ENCODE results near the gene FRS3. TPM values are rescaled to one million over a fixed set of nuclear protein-coding genes. Genes with fewer than 3 reads are reported as not detected.

The FRS3 gene
- total RNA-seq, 1 experiment from 2014 or later: 4.3 TPM

DNA sequence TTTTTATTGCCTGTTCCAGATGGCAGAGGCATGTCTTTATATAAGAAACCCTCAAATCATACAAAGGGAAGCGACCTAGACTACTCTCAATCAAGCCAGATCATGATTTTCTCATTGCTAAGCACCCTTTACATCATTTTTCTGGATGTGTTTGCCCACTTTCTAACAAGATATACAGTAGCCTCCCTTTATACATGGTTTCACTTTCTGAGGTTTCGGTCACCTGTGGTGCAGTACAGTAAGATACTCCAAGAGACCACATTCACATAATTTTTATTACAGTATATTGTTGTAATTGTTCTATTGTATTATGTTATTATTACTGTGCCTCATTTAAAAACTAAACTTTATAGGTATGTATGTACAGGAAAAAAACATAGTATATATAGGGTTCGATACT is 31.4 kb upstream of the FRS3 start:
- H3K27ac ChIP-seq (ENCODE audit: low read length): no peak overlapping the region
- H3F3A ChIP-seq (ENCODE audit: low read length, unreplicated experiment): no peaks in the 10 kb centered on the region
- no peaks in the 10 kb centered on the region for H3K27me3 ChIP-seq (ENCODE audit: low read length)
- TF ChIP-seq, protein P1, sequence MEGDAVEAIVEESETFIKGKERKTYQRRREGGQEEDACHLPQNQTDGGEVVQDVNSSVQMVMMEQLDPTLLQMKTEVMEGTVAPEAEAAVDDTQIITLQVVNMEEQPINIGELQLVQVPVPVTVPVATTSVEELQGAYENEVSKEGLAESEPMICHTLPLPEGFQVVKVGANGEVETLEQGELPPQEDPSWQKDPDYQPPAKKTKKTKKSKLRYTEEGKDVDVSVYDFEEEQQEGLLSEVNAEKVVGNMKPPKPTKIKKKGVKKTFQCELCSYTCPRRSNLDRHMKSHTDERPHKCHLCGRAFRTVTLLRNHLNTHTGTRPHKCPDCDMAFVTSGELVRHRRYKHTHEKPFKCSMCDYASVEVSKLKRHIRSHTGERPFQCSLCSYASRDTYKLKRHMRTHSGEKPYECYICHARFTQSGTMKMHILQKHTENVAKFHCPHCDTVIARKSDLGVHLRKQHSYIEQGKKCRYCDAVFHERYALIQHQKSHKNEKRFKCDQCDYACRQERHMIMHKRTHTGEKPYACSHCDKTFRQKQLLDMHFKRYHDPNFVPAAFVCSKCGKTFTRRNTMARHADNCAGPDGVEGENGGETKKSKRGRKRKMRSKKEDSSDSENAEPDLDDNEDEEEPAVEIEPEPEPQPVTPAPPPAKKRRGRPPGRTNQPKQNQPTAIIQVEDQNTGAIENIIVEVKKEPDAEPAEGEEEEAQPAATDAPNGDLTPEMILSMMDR (conservative IDR thresholded peaks at IDR 0.05; ENCODE audit: low read depth, low read length): no peak
- no peak for TF ChIP-seq EZH2phosphoT487 (IDR thresholded peaks at IDR 0.05; ENCODE audit: borderline replicate concordance, low read length)
- TF ChIP-seq EZH2 (IDR thresholded peaks at IDR 0.05; ENCODE audit: low read length, unreplicated experiment): no peak
- no peaks in the 10 kb centered on the region for H3K4me1 ChIP-seq (ENCODE audit: insufficient read depth, low read length)
- no TSS peak for BruUV-seq (replicated peaks)
- no peaks in the 10 kb centered on the region for H3K9me3 ChIP-seq (ENCODE audit: low read length)
- CTCF ChIA-PET: no interaction called here
- no peak overlapping the region for H3K4me3 ChIP-seq (ENCODE audit: low read length)
- no peaks in the 10 kb centered on the region for H3K79me2 ChIP-seq (ENCODE audit: low read length)
- H3K9ac ChIP-seq (ENCODE audit: low read length): no peak overlapping the region
- H3K9me2 ChIP-seq (replicated peaks; ENCODE audit: low read length): no peaks in the 10 kb centered on the region
- H3K36me3 ChIP-seq (ENCODE audit: low read depth, low read length): no peaks in the 10 kb centered on the region
- H4K20me1 ChIP-seq (ENCODE audit: low read length): no peaks in the 10 kb centered on the region
- no peak for ATAC-seq
- intact Hi-C loops (cut with micrococcal nuclease): no loop called here
- H3K4me2 ChIP-seq (ENCODE audit: low read length): no peak overlapping the region
- DNase-seq: no peak
- POLR2A ChIA-PET (ENCODE audit: unreplicated experiment): no interaction called here
- H2AFZ ChIP-seq (ENCODE audit: low read length): no peak overlapping the region

DNA sequence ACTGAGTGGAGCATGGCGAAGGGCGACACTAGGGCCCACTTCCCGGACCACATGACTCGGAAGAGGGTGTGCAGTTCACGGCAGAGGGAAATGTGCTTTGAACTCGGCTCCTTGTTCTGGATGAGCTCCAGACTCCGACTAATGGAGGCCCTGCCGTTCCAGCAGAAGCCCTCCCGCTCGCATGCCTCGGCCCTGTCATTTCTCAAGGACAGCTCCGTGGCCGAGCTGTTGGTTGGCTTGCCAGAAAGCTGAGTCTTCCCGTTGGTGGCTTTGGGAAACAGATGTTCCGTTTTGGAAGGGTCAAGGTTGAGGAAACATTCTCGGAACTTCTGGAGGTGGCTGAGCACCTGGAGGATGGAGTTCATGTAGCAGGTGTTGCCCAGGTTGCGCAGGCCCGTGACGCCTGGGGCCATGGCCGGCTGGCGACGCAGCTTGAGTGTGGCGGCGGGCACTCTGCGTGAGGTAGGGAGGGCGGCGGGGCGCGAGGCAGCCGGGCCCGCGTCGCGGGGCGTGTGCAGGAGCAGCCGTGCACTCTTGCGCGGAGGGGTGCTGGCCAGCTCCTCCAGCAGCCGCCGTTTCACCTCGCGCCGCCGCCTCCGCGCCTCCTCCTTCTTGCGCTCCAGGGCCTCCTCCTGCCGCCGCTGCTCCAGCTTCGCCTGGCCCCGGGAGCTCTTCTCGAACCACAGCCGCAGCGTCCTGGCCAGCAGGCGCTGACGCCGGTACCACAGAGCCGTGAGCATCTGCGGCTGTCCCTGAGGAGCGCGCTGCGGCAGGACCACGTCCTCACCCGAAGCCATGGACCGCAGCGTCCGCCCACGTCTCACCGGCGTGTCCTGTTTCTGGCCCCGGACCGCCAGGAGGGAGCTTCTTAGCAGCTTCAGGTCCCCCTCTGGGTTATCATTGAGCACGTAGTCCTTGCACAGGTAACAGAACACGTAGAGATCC is 26.4 kb upstream of the FRS3 start:
- Histone ChIP-seq H4K20me1 (ENCODE audit: low read length) (no peaks in the 10 kb centered on the region), H3K9me3 (ENCODE audit: low read length) (no peaks in the 10 kb centered on the region), H3K9ac (ENCODE audit: low read length) (no peak overlapping the region), H3F3A (ENCODE audit: low read length, unreplicated experiment) (no peaks in the 10 kb centered on the region), H3K9me2 (replicated peaks; ENCODE audit: low read length) (no peaks in the 10 kb centered on the region), H2AFZ (ENCODE audit: low read length) (no peak overlapping the region), H3K79me2 (ENCODE audit: low read length) (no peaks in the 10 kb centered on the region), H3K36me3 (ENCODE audit: low read depth, low read length) (no peaks in the 10 kb centered on the region), H3K27ac (ENCODE audit: low read length) (no peak overlapping the region), H3K4me2 (ENCODE audit: low read length) (no peak overlapping the region), H3K4me1 (ENCODE audit: insufficient read depth, low read length) (no peaks in the 10 kb centered on the region), H3K27me3 (ENCODE audit: low read length) (no peaks in the 10 kb centered on the region), H3K4me3 (ENCODE audit: low read length) (no peak overlapping the region)
- no peak for TF ChIP-seq EZH2phosphoT487 (IDR thresholded peaks at IDR 0.05; ENCODE audit: borderline replicate concordance, low read length)
- TF ChIP-seq, protein P1 (conservative IDR thresholded peaks at IDR 0.05; ENCODE audit: low read depth, low read length): no peak
- no peak for TF ChIP-seq EZH2 (IDR thresholded peaks at IDR 0.05; ENCODE audit: low read length, unreplicated experiment)
- intact Hi-C loops (cut with micrococcal nuclease): no loop called here
- no peak for DNase-seq
- ChIA-PET CTCF (no interaction called here), POLR2A (ENCODE audit: unreplicated experiment) (no interaction called here)
- BruUV-seq (replicated peaks): no TSS peak
- no peak for ATAC-seq

DNA sequence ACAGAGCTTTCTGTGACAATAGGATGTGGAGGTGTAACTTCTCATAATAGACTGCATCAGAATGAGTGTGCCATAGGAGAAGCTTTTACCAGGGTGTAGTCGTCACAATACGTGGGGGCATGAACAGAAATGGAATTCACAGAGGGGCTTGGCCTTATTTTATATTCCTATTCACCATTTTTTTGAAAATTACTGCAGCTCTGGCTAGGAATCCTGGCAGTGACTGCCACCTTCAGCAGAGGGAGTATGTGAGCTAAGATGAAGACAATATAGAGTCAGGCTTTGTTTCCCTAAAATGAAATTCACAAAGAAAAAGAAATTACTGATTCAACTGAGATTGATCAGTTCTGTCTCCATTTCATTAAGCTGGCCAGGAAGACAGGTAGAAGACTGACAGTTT is 21.7 kb upstream of the FRS3 start:
- Histone ChIP-seq H3K9ac (ENCODE audit: low read length) (no peak overlapping the region), H3K4me2 (ENCODE audit: low read length) (no peak overlapping the region), H3K9me3 (ENCODE audit: low read length) (no peaks in the 10 kb centered on the region), H4K20me1 (ENCODE audit: low read length) (no peaks in the 10 kb centered on the region), H3K79me2 (ENCODE audit: low read length) (no peaks in the 10 kb centered on the region), H3K27me3 (ENCODE audit: low read length) (no peaks in the 10 kb centered on the region), H2AFZ (ENCODE audit: low read length) (no peak overlapping the region), H3K4me1 (ENCODE audit: insufficient read depth, low read length) (no peaks in the 10 kb centered on the region), H3K4me3 (ENCODE audit: low read length) (no peak overlapping the region), H3K27ac (ENCODE audit: low read length) (no peak overlapping the region), H3K9me2 (replicated peaks; ENCODE audit: low read length) (no peaks in the 10 kb centered on the region), H3K36me3 (ENCODE audit: low read depth, low read length) (no peaks in the 10 kb centered on the region; the same call in 1 of the 2 replicates), H3F3A (ENCODE audit: low read length, unreplicated experiment) (no peaks in the 10 kb centered on the region)
- intact Hi-C loops (cut with micrococcal nuclease): loop anchor here (1.0 to 5.0 kb wide), 4 partner anchors 45 to 243 kb away; partner anchors contain the start of genes BYSL and MED20
- POLR2A ChIA-PET (ENCODE audit: unreplicated experiment): no interaction called here
- BruUV-seq (replicated peaks): no TSS peak
- peak; percentile 55 for DNase-seq
- TF ChIP-seq EZH2phosphoT487 (IDR thresholded peaks at IDR 0.05; ENCODE audit: borderline replicate concordance, low read length) (no peak), EZH2 (IDR thresholded peaks at IDR 0.05; ENCODE audit: low read length, unreplicated experiment) (no peak)
- TF ChIP-seq, protein P1 (conservative IDR thresholded peaks at IDR 0.05; ENCODE audit: low read depth, low read length): peak; percentile 80
- CTCF ChIA-PET: interaction anchor here (0.5 to 1.2 kb wide), 5 partner anchors 39 to 244 kb away, joined by 3 to 6 read pairs (median 3); no protein-coding TSS in a partner anchor
- ATAC-seq: peak; percentile 73

All from PC-3 (cell line).